PC-9 (cell line): ENCODE data around the gene PCNT.

Experiments used
- EZH2 ChIP-seq: fragments of 200-600 bp; sonication (generic); IDR thresholded peaks from 2 replicates; pipeline ENCODE4 v1.8.0; 2017; ENCODE audit warnings: antibody characterized with exemption, low read depth
- TF ChIP-seq, protein P1 (sequence below): fragments of 200-600 bp; sonication (generic); conservative IDR thresholded peaks from 2 replicates; pipeline ENCODE4 v1.6.1; 2017; ENCODE audit warnings: mixed run types, antibody characterized with exemption, mild to moderate bottlenecking, moderate library complexity

GRCh38 chr21:46410516-46410915, 86.6 kb downstream of the PCNT start:
- TF ChIP-seq, protein P1, sequence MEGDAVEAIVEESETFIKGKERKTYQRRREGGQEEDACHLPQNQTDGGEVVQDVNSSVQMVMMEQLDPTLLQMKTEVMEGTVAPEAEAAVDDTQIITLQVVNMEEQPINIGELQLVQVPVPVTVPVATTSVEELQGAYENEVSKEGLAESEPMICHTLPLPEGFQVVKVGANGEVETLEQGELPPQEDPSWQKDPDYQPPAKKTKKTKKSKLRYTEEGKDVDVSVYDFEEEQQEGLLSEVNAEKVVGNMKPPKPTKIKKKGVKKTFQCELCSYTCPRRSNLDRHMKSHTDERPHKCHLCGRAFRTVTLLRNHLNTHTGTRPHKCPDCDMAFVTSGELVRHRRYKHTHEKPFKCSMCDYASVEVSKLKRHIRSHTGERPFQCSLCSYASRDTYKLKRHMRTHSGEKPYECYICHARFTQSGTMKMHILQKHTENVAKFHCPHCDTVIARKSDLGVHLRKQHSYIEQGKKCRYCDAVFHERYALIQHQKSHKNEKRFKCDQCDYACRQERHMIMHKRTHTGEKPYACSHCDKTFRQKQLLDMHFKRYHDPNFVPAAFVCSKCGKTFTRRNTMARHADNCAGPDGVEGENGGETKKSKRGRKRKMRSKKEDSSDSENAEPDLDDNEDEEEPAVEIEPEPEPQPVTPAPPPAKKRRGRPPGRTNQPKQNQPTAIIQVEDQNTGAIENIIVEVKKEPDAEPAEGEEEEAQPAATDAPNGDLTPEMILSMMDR, result no peak
- no peak for TF ChIP-seq EZH2
